AG04450 (cell line): ENCODE measurements around the gene FOXK2. TPM values are rescaled to one million over a fixed set of nuclear protein-coding genes. Genes with fewer than 3 reads are reported as not detected.

Source experiments
- CTCF ChIA-PET: fragments of 300-600, 350-600 bp; formaldehyde crosslinking; extraction: SDS; loops from one replicate; lab custom pipeline; 2022; ENCODE audit warnings: antibody characterized with exemption, inconsistent platforms; lab: Charles Lee
- POLR2A ChIA-PET: fragments of 350-600 bp; formaldehyde crosslinking; extraction: SDS; loops from one replicate; lab custom pipeline; 2021; ENCODE audit warnings: antibody characterized with exemption, inconsistent platforms; lab: Yijun Ruan, JAX
- DNase-seq: peaks from one replicate; pipeline ENCODE4 v3.0.0-alpha.2; 2011; ENCODE audit warnings: low read depth, low spot score
- H3K27ac ChIP-seq: one replicate; pipeline ENCODE4 v1.5.1; 2012; ENCODE audit warnings: low read depth, low read length, control low read depth
- H3K27me3 ChIP-seq: one replicate; pipeline ENCODE4 v1.6.0; 2012; ENCODE audit warnings: low read length; ENCODE audit not compliant: control insufficient read depth, insufficient read depth
- H3K4me3 ChIP-seq: 2 replicates; pipeline ENCODE4 v1.5.1; 2011; ENCODE audit warnings: mild to moderate bottlenecking, low read depth, low read length, control low read depth
- H3K9me3 ChIP-seq: 2 replicates; pipeline ENCODE4 v1.5.1; 2012; ENCODE audit warnings: low read length; ENCODE audit not compliant: control insufficient read depth, insufficient read depth
- CTCF ChIP-seq: IDR thresholded peaks from 2 replicates; pipeline ENCODE4 v1.5.1; 2011; ENCODE audit warnings: low read depth, low read length, control low read depth, inconsistent platforms
- polyA plus RNA-seq: library from polyadenylated mRNA; depleted of rRNA; stranded (reverse); fragments of >200 nt; gene quantifications from 2 replicates; pipeline ENCODE4 v1.2.3, GENCODE V29; 2011

Gene FOXK2
- polyA plus RNA-seq, 1 experiment, result 21.7 TPM

DNA sequence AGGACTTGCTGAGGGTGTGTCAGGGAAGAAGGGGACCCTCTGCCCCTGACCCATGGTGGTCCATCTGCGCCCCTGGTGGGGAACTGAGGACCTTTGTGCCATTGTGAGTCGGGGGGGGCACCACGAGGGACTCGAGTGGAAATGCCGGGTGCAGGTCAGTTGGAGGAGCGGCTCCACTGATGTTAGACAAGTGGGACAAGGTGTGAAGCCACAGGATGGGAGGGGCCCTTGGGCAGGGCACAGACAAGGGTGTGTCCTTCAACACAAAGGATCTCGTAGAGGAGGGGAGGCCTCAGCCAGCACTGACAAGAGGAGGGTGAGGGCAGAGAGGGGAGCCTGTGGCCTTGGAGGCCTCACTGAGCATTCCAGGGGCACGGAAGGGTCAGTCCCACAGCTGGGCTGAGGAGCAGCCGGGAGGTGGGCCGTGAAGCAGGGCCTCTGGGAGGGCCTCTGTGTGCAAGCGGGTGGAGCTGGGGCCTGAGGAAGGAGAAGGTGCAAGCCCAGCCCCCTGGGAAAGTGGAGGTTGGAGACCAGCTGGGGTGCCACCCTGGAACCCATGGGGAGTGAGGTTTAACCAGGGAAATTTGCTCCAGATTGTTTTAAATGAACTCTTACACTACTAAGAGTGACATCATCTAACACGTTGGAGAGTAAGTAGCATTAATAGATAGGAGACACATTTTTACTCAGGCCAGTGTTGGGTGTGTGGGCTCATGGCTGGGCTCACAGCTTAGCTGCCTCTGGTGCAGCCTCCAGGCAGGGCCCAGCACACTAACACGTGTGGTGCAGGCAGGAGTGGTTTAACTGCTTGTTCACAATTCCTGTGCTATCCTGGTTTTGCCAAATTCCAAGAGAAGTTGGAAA, 33.1 kb upstream of the FOXK2 start:
- no peak for DNase-seq
- no peak overlapping the region for H3K27ac ChIP-seq
- TF ChIP-seq CTCF, result no peak

DNA sequence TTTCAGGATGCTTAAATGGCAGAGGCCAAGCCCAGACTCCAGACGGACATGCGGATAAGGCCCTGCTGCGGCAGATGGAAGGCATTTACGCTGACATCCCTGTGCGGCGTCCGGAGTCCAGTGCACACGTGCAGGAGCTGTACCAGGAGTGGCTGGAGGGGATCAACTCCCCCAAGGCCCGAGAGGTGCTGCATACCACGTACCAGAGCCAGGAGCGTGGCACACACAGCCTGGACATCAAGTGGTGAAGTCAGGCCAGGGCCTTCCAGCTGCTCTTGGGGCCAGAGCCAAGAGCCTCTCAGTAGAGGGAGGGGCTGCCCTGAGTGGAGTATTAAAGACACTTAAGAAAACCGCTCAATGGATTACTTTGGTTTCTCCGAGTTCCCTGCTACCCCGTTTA, 31.6 kb upstream of the FOXK2 start:
- Histone ChIP-seq H3K4me3 (no peak overlapping the region), H3K27ac (no peak overlapping the region), H3K27me3 (no peaks in the 10 kb centered on the region), H3K9me3 (no peaks in the 10 kb centered on the region; the same call in 1 of the 2 replicates)
- ChIA-PET POLR2A (no interaction called here), CTCF (no interaction called here)
- DNase-seq, result no peak
- no peak for TF ChIP-seq CTCF

More for the DNA sequence above, 33.1 kb upstream of the FOXK2 start:
- no peak overlapping the region for H3K4me3 ChIP-seq
- ChIA-PET CTCF (no interaction called here), POLR2A (no interaction called here)
- H3K27me3 ChIP-seq, result no peaks in the 10 kb centered on the region
- no peaks in the 10 kb centered on the region; the same call in 1 of the 2 replicates for H3K9me3 ChIP-seq

GRCh38 chr17:82489117-82489516, 30.4 kb upstream of the FOXK2 start:
- H3K27ac ChIP-seq, result no peak overlapping the region
- no peak for DNase-seq
- POLR2A ChIA-PET, result no interaction called here
- no peak for TF ChIP-seq CTCF
- H3K4me3 ChIP-seq, result no peak overlapping the region
- CTCF ChIA-PET, result interaction anchor here (0.8 kb wide), 1 partner anchor 62 kb away, joined by 3 read pairs; no protein-coding TSS in a partner anchor
- H3K9me3 ChIP-seq, result no peaks in the 10 kb centered on the region; the same call in 1 of the 2 replicates
- H3K27me3 ChIP-seq, result no peaks in the 10 kb centered on the region

DNA sequence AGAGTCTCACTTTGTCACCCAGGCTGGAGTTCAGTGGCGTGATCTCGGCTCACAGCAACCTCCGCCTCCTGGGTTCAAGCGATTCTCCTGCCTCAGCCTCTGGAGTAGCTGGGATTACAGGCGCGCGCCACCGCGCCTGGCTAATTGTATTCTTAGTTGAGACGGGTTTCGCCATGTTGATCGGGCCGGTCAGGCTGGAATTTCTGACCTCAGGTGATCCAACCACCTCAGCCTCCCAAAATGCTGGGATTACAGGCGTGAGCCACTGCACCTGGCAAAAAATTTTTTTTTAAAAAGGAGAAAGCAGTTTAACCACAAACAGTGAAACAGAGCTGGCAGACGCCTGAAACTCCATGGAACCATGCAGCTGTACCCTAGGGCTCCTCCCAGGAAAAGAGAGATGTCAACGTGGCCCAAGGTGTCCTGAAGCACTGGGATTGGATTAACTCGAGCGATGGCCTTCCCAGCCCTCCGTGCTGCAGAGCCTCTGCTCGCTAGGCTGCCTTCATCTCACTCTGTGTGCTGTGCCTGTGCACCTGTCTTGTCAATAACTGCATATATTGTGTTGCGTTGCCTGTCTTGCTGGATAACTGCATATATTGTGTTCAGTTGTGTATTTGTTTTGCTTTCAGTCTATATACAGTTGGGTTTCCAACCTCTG, 29.6 kb upstream of the FOXK2 start:
- no peaks in the 10 kb centered on the region for H3K27me3 ChIP-seq
- CTCF ChIA-PET, result no interaction called here
- DNase-seq, result no peak
- TF ChIP-seq CTCF, result no peak
- POLR2A ChIA-PET, result no interaction called here
- H3K27ac ChIP-seq, result no peak overlapping the region
- no peak overlapping the region for H3K4me3 ChIP-seq
- H3K9me3 ChIP-seq, result no peaks in the 10 kb centered on the region; the same call in 1 of the 2 replicates
